Raji (cell line): ENCODE measurements around the gene MYOM3.

ENCODE experiments used
- POLR2A ChIP-seq: IDR thresholded peaks from 2 replicates; pipeline ENCODE4 v1.6.1; 2011; ENCODE audit warnings: low read depth, low read length, control low read depth; ENCODE audit not compliant: insufficient read depth

Gene MYOM3

DNA sequence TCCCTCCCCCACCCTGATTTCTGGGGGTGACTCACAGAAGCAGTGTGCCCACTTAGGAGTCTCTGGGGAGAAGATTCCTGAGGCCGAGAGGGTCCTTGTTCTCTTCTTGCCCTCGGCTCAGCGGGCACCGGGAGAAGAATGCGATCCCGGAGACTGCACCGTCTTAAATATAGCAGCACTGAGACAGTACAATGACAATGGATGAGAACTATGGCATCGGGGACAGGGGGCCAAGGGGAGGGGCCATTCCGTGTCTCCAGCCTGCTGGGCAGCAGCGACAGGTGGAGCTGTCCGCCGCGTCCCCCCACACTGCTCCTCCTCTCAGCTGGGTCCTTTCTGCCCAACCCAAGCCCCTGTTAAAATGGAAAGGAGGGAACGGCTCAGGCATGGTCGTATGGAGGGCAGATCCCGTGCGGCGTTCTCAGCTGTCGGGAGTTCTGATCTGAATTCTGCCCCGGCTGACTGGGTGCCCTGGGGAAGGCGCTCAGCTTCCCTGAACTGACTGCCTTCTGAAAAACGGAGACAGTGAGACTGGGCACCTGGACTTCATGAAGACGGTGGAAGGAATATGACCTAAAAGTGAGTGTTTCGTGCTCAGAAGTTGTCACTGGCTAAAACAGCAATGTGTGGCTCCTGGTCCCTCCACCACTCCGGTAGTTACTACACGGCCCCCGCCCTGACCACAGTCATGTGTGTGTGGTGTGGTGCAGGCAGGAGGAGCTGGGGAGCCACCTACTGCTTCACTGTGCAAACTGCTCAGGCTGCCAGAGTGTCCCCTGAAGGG lies at the start of gene MYOM3:
Gene MYOM3, minus strand, starts transcription at position 140 of the 784 bp plus-strand sequence. CDS start 3,499 bp downstream, outside the sequence.
- TF ChIP-seq POLR2A: no peak

DNA sequence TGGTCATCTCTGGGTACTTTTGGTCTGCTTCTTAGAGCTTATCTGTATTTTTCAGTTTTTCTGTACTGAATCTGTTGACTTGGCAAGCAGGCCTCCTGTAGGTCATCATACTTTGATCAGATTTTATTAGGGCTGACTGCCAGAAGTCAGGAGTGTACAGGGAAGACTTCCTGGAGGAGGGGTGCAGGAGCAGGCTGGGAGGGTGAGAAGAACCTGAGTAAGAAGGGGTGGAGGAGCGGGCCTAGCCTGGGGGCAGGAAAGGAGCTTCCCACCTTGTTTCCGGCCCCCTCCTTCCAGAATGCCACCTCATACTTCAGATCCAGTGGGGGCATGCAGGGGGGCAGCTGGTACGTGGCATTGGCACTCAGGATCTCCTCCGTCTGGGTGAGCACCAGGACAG lies 49.3 kb upstream of the MYOM3 start:
- no peak for TF ChIP-seq POLR2A

DNA sequence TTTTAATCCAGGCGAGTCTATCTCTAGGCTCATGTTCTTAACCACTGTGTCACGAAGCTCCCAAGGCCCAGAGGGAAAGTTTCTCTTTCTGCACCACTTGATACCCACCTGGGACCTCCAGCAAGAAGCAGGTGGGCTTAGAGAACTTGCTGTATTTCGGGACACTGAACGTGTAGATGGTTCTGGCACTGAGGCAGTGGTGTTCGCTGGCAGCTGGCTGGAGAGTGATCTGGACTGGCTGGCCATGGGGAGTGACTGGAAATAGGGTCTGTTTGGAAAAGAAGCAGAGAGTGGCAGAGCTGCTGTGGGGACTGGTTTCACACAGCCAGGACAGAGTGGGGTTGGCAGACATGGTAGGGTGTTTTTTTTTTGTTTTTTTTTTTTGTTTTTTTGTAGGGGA lies 47.4 kb upstream of the MYOM3 start:
- no peak for TF ChIP-seq POLR2A

DNA sequence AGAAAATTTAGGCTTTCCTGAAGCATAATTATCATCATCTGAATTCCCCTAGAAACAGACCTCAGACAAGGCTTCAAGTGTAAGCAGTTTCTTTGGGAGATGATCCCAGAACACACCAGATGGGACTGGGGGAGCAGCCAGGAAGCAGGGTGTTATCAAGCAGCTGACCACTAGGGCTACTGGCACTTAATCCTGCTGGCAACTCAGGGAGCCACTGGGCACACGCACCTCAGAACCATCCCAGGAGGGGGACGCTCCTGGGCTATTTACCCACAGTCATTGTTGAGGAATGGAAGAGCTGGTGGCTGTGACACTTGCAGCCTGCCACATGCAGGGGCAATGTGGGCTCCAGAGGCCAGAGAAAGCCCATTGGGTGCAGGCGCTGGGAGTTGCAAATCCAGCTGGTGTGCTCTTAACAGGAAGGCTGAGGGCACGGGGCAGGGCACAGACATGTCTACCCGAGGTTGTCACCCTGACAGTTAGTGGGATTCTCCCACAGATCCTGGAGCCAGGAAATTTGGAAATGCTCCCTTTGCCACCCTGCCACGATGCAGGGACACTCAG lies 46.1 kb upstream of the MYOM3 start:
- no peak for TF ChIP-seq POLR2A

DNA sequence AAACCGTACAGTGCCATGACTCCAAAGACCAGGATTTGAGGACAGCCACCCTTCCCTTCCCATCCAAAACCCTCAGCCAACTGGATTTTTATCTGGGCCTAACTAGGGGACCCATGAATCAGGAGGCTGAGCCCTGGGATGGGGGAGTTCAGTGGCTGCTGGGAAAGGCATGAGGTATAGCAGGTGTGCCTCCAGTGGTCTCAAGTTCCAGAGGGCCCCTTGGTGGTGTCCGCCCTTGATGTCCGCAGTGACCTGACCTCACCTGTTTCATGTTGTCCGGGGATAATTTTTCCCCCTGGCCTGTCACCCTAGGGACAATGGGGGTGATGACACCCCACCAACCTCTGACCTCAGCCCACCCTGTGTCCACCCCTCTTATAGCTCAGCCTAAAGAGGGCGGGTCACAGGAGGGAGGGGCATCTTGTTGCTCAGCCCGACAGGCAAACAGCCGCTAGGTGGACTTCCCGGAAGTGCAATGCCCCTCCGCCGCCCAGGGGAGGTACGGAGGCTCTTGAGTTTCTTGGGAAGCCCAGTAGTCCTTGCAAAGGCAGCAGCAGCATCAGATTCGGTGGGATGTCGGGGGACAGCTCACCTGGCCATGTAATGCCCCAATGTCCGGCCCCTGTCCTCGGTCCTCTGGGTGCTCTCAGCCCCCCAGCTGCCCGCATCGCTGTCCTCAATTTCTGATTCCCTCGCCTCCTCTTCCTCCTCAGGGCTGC lies 44.8 kb upstream of the MYOM3 start:
- TF ChIP-seq POLR2A: no peak

DNA sequence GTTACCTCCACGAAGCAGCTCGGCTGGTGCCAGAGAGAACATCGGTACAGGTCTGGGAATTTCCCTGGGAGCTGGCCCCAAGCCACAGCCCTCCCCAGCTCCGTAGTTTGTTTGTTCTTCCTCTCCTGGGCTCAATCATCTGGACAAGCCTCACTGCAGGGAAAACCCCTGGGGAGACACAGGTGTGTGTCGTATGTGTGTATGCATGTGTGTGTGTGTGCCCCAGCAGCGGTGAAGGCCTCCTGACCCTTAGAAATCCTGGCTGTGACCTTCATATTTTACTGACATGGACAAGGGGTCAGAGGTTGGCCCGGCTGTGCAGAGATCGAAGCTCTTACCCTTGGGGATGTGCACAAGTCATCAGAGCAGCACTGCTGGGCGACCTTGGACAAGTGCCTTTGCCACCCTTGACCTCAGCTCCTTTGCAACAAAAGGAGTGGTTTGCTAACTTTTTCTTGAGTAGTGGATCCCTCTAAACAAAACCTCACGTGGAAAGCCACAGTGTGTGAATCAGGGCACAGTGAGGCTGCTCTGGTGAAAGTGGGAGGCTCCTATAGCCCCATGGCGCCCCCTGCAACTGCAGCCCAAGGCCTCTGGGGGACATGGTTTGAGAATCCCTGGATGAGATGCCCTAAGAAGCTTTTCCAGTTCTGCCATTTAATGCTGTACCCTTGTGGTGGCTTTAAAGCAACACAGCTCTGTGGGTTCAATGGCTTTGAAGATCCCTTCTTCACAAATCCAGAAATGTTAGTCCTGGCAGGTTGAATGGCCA lies 43.3 kb upstream of the MYOM3 start:
- TF ChIP-seq POLR2A: no peak

DNA sequence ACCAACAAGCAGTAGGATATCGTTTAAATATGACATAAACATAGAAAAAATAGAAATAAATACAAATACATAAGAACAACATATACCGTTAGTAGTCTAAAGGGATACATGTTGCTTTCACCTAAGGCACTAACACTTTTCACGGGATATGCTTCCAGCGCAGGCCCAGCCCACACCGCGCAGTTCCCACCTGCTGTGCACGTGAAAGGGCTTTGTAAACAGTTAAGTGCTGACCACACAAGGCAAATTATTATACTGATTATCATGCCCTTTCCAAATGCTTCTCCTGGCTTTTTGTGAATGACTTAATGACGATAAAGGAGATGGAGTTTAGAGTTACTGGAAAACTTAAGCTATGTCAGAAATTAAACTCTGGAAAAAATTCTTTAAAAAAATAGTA lies 42.3 kb upstream of the MYOM3 start:
- no peak for TF ChIP-seq POLR2A

DNA sequence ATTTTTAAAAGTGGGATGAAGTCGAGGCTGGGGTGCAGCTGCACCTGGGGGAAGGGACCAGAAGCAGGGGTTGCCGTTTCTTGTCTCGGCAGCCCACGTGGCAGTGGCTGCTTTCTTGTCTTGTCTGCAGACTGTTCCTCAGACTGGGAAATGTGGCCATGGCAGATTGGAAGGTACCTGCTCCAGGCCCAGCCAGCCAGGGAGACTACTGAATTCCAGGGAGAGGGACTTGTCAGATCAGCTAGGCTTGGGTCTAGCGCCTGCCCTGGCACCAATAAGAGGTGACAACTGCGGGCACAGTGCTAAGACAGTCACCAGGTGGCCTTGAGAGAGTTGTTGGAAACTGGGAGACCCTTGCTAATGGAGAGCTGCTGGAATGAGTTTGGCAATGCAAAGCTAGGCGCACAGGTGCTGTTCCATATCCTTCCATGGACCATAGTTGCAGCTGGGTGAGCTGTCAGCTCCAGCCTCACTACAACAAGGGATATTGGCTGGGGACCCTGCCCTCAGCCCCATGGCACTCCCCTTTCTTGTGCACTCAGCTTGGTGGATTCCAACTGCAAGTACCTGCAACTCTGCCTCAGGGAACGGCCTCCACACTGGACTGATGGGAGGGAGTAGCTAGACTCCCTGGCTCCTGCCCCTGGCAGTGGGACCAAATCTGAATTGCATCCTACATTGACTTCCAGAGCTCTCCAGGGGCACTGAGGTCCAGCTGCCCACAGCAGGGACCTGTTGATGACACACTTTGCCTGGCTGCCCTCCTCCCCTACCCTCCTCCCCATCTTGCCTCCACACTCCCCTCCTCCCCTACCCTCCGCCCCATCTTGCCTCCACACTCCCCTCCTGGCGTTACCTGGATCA lies 40.9 kb upstream of the MYOM3 start:
- no peak for TF ChIP-seq POLR2A

DNA sequence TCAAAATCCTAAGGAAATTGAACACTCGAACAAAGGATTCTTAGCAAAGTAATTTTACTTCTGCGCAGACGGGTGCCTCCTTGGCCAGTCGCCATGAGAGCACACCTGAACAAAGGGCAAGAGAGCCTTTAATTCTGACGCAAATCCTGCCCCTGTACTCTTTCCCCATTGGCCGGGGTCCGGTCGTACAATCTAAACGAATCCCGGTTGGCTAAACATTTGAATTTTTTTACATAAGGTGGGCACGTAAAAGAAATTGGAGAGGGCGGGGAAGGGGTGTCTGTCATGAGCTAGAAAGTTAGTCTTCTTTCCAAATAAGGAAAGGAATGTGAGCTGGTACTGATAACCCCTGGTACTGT lies 39.2 kb upstream of the MYOM3 start:
- no peak for TF ChIP-seq POLR2A

DNA sequence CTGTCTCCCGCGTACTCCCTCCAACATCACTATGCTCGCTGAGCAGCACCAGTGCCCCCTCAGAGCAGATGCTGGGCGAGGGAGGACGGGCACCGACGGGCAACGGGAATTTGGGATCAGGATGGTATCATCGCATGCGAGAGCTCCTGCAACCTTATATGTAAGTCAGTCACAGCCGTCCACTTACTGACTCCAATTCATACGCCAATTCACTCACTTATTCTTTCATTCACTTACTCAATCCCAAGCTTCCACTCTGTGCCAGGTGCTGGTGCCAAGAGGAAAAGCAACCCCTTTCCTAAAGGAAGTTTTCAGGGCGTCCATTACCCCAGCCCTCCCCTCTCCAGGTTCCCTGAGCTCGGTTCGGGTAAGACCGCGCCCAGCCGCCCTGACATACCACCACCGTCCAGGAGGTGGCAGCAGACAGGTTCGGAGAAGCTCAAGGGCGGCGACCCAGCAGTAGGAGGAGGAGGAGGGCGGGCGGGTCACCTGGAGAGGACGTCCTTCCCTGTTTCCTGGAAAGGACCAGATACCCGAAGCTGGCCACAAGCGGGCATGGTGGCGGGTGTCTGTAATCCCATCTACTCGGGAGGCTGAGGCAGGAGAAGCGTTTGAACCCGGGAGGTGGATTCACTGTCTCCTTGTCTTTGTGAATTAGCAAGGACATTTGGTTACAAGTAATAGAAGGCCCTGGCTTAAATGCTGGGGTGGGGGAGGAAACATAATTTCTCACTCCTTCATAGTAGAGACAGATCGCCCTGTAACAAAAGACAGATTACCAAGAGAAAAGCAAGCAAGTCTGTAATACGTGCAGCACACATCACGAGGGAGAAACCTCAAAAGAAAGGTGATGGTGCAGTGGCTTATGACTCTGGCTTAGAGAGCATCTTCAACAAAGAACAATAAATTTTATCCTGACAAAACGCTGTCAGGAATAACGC lies 38.6 kb upstream of the MYOM3 start:
- no peak for TF ChIP-seq POLR2A

DNA sequence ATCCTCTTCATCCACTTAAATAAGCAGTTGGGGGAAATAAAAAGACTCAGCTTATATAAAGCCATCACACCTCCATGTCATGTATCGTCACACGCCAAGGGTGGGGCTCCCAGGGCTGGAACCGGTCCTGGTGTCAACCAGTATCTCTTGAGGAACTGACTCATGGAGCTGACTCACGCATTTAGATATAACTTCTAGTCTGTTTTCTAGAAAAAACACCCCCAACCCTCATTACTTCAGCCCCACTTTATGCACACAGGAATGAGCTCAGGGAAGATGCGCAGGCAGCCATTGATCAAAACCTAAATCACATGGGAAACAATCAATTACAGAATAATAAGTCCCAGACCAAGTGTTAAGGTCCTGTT lies 37.9 kb upstream of the MYOM3 start:
- TF ChIP-seq POLR2A: no peak

DNA sequence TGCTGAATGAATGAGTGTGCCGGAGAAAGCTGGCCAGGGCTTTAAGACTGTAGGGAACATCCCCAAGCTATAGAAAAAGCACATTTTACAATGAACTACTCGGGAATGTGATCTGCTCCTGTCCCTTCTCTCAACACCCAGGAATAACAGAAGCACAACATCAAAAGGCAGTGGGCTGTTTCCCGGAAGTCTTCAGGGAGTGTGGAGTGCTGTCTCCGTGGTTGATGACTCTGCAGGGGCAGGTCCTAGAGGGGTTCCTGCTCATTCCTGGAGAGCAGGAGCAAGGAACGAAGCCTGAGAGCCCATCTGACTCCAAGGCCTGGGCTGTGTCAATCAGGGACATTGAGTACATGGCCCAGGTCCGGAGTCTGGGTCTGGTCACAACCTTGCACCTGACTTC lies 35.9 kb upstream of the MYOM3 start:
- no peak for TF ChIP-seq POLR2A

DNA sequence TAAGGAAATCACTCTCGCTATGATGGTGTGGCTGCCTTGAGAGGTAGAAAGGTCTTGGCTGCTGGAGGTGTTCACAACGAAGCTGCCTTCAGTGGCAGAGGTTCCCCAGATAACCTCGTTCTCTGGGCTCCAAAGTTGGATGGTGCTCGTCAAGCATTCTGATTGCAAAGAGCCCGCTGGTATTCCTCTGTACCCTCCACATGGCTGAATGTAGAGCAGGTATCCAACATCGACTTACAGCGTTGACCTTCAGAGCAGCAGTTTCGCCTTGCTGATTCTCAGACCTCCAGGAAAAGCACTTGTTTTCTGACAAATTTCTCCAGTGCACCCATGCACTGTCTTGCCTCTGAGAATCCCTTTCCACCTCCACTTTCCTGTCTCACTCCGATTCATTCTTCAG lies 35.3 kb upstream of the MYOM3 start:
- TF ChIP-seq POLR2A: no peak
